ENCODE results near the gene LYPD5. TPM values are rescaled to one million over a fixed set of nuclear protein-coding genes. Genes with fewer than 3 reads are reported as not detected.

Gene LYPD5
- total and polyA plus RNA-seq, 2 of the 8 experiments (the other 6 are each of a cell fraction or from before 2014, with no cell fraction given), result 0.74 to 4.3 TPM

- TF ChIP-seq KDM4A (IDR thresholded peaks at IDR 0.05; ENCODE audit: low read depth, low read length, severe bottlenecking) (no peak), TAF1 (IDR thresholded peaks at IDR 0.05; ENCODE audit: low read depth, low read length) (no peak), CHD1 (IDR thresholded peaks at IDR 0.05; ENCODE audit: low read depth, low read length) (no peak), SUZ12 (IDR thresholded peaks at IDR 0.05; ENCODE audit: low read length) (no peak), CREB1 (IDR thresholded peaks at IDR 0.05) (no peak), TAF7 (optimal IDR thresholded peaks at IDR 0.05; ENCODE audit: borderline replicate concordance, low read depth, low read length) (no peak), JUN (IDR thresholded peaks at IDR 0.05; ENCODE audit: low read depth, low read length) (no peak), EGR1 (IDR thresholded peaks at IDR 0.05; ENCODE audit: borderline replicate concordance, low read depth, low read length) (no peak)
Observed at GRCh38 chr19:43747557-43748204, 54.6 kb downstream of the LYPD5 start (continued).

Other genes with a start within 250 kb of the LYPD5 start
- gene XRCC1, start 226.9 kb downstream of the LYPD5 start, total RNA-seq (2021; fragmentation: NEBNext Ultra II Directional; extraction: Animal tissue kit (Norgen Biotek cat#: 25700)), result 42.5 and 48.5 TPM in 2 replicates
- 44.4 and 57.9 TPM in 2 replicates for gene XRCC1, start 226.9 kb downstream of the LYPD5 start, polyA plus RNA-seq (2011; rRNA removed)
- 7.5 and 9.2 TPM in 2 replicates for gene PINLYP, start 226.6 kb downstream of the LYPD5 start, total RNA-seq (2021; fragmentation: NEBNext Ultra II Directional; extraction: Animal tissue kit (Norgen Biotek cat#: 25700))
- gene PINLYP, start 226.6 kb downstream of the LYPD5 start, polyA plus RNA-seq (2011; rRNA removed), result 27.1 and 31.3 TPM in 2 replicates
- gene IRGQ, start 206.3 kb downstream of the LYPD5 start, total RNA-seq (2021; fragmentation: NEBNext Ultra II Directional; extraction: Animal tissue kit (Norgen Biotek cat#: 25700)), result 39.9 and 42.9 TPM in 2 replicates
- 10.5 and 16.0 TPM in 2 replicates for gene IRGQ, start 206.3 kb downstream of the LYPD5 start, polyA plus RNA-seq (2011; rRNA removed)
- gene ZNF576, start 205.9 kb downstream of the LYPD5 start, total RNA-seq (2021; fragmentation: NEBNext Ultra II Directional; extraction: Animal tissue kit (Norgen Biotek cat#: 25700)), result 13.6 and 14.7 TPM in 2 replicates
- 32.4 and 35.9 TPM in 2 replicates for gene ZNF576, start 205.9 kb downstream of the LYPD5 start, polyA plus RNA-seq (2011; rRNA removed)
- gene SRRM5, start 190.4 kb downstream of the LYPD5 start, total RNA-seq (2021; fragmentation: NEBNext Ultra II Directional; extraction: Animal tissue kit (Norgen Biotek cat#: 25700)), result 0.11 and 0.25 TPM in 2 replicates
- 0.06 and 0.16 TPM in 2 replicates for gene SRRM5, start 190.4 kb downstream of the LYPD5 start, polyA plus RNA-seq (2011; rRNA removed)
- gene ZNF428, start 182.8 kb downstream of the LYPD5 start, total RNA-seq (2021; fragmentation: NEBNext Ultra II Directional; extraction: Animal tissue kit (Norgen Biotek cat#: 25700)), result 16.7 and 19.5 TPM in 2 replicates
- 7.8 and 15.5 TPM in 2 replicates for gene ZNF428, start 182.8 kb downstream of the LYPD5 start, polyA plus RNA-seq (2011; rRNA removed)
- 23.1 and 25.0 TPM in 2 replicates for gene CADM4, start 162.6 kb downstream of the LYPD5 start, total RNA-seq (2021; fragmentation: NEBNext Ultra II Directional; extraction: Animal tissue kit (Norgen Biotek cat#: 25700))
- 13.5 and 20.7 TPM in 2 replicates for gene CADM4, start 162.6 kb downstream of the LYPD5 start, polyA plus RNA-seq (2011; rRNA removed)
- gene PLAUR, start 132.3 kb downstream of the LYPD5 start, total RNA-seq (2021; fragmentation: NEBNext Ultra II Directional; extraction: Animal tissue kit (Norgen Biotek cat#: 25700)), result 22.9 and 23.0 TPM in 2 replicates
- 23.4 and 29.8 TPM in 2 replicates for gene PLAUR, start 132.3 kb downstream of the LYPD5 start, polyA plus RNA-seq (2011; rRNA removed)
- gene IRGC, start 86.4 kb downstream of the LYPD5 start, total RNA-seq (2021; fragmentation: NEBNext Ultra II Directional; extraction: Animal tissue kit (Norgen Biotek cat#: 25700)), result not detected in 2 replicates
- gene IRGC, start 86.4 kb downstream of the LYPD5 start, polyA plus RNA-seq (2011; rRNA removed), result not detected in 2 replicates
- gene SMG9, start 47.5 kb downstream of the LYPD5 start, total RNA-seq (2021; fragmentation: NEBNext Ultra II Directional; extraction: Animal tissue kit (Norgen Biotek cat#: 25700)), result 28.7 and 34.0 TPM in 2 replicates
- 20.4 and 25.6 TPM in 2 replicates for gene SMG9, start 47.5 kb downstream of the LYPD5 start, polyA plus RNA-seq (2011; rRNA removed)
- 0.78 and 1.0 TPM in 2 replicates for gene KCNN4, start 21.5 kb downstream of the LYPD5 start, total RNA-seq (2021; fragmentation: NEBNext Ultra II Directional; extraction: Animal tissue kit (Norgen Biotek cat#: 25700))
- gene KCNN4, start 21.5 kb downstream of the LYPD5 start, polyA plus RNA-seq (2011; rRNA removed), result 1.5 and 2.0 TPM in 2 replicates
- 3.6 and 4.3 TPM in 2 replicates for gene ZNF283, start 24.9 kb upstream of the LYPD5 start, total RNA-seq (2021; fragmentation: NEBNext Ultra II Directional; extraction: Animal tissue kit (Norgen Biotek cat#: 25700))
- 1.1 and 1.6 TPM in 2 replicates for gene ZNF283, start 24.9 kb upstream of the LYPD5 start, polyA plus RNA-seq (2011; rRNA removed)
- gene ZNF404, start 81.5 kb upstream of the LYPD5 start, total RNA-seq (2021; fragmentation: NEBNext Ultra II Directional; extraction: Animal tissue kit (Norgen Biotek cat#: 25700)), result 3.0 and 4.0 TPM in 2 replicates
- 0.41 and 0.60 TPM in 2 replicates for gene ZNF404, start 81.5 kb upstream of the LYPD5 start, polyA plus RNA-seq (2011; rRNA removed)
- gene ZNF45, start 132.8 kb upstream of the LYPD5 start, total RNA-seq (2021; fragmentation: NEBNext Ultra II Directional; extraction: Animal tissue kit (Norgen Biotek cat#: 25700)), result 13.1 and 16.2 TPM in 2 replicates
- 4.6 and 4.8 TPM in 2 replicates for gene ZNF45, start 132.8 kb upstream of the LYPD5 start, polyA plus RNA-seq (2011; rRNA removed)
- gene ZNF221, start 148.8 kb upstream of the LYPD5 start, total RNA-seq (2021; fragmentation: NEBNext Ultra II Directional; extraction: Animal tissue kit (Norgen Biotek cat#: 25700)), result 8.4 and 8.9 TPM in 2 replicates
- 0.50 and 0.60 TPM in 2 replicates for gene ZNF221, start 148.8 kb upstream of the LYPD5 start, polyA plus RNA-seq (2011; rRNA removed)
- gene ZNF155, start 181.7 kb upstream of the LYPD5 start, total RNA-seq (2021; fragmentation: NEBNext Ultra II Directional; extraction: Animal tissue kit (Norgen Biotek cat#: 25700)), result 8.6 and 9.0 TPM in 2 replicates
- 2.0 and 3.1 TPM in 2 replicates for gene ZNF155, start 181.7 kb upstream of the LYPD5 start, polyA plus RNA-seq (2011; rRNA removed)
- gene ZNF230, start 200.5 kb upstream of the LYPD5 start, total RNA-seq (2021; fragmentation: NEBNext Ultra II Directional; extraction: Animal tissue kit (Norgen Biotek cat#: 25700)), result 2.5 and 3.6 TPM in 2 replicates
- gene ZNF230, start 200.5 kb upstream of the LYPD5 start, polyA plus RNA-seq (2011; rRNA removed), result 1.1 and 1.5 TPM in 2 replicates
- 3.4 and 3.8 TPM in 2 replicates for gene ZNF222, start 222.9 kb upstream of the LYPD5 start, total RNA-seq (2021; fragmentation: NEBNext Ultra II Directional; extraction: Animal tissue kit (Norgen Biotek cat#: 25700))
- gene ZNF222, start 222.9 kb upstream of the LYPD5 start, polyA plus RNA-seq (2011; rRNA removed), result 0.75 and 1.7 TPM in 2 replicates
- gene ZNF223, start 249.6 kb upstream of the LYPD5 start, total RNA-seq (2021; fragmentation: NEBNext Ultra II Directional; extraction: Animal tissue kit (Norgen Biotek cat#: 25700)), result 3.9 and 4.3 TPM in 2 replicates
- gene ZNF223, start 249.6 kb upstream of the LYPD5 start, polyA plus RNA-seq (2011; rRNA removed), result 1.0 and 1.7 TPM in 2 replicates